UCSD-AML1 (cell line): ENCODE results near the gene CDH13.

ENCODE experiments used
- DNase-seq: peaks from one replicate; lab custom pipeline; 2025; ENCODE audit not compliant: unreplicated experiment; lab: John Stamatoyannopoulos, UW

Gene CDH13

GRCh38 chr16:82649766-82650165 lies 23.0 kb downstream of the CDH13 start:
- no peak for DNase-seq

- DNase-seq, result no peak
Observed at GRCh38 chr16:82650804-82651203, 24.0 kb downstream of the CDH13 start.

- no peak for DNase-seq
Observed at GRCh38 chr16:82651921-82652601, 25.3 kb downstream of the CDH13 start.

GRCh38 chr16:82652826-82653225 lies 26.1 kb downstream of the CDH13 start:
- DNase-seq, result no peak

- no peak for DNase-seq
Observed at GRCh38 chr16:82653550-82654511, 27.1 kb downstream of the CDH13 start.

- no peak for DNase-seq
Observed at GRCh38 chr16:82655072-82655714, 28.4 kb downstream of the CDH13 start.

GRCh38 chr16:82655720-82656490 lies 29.1 kb downstream of the CDH13 start:
- DNase-seq, result no peak

GRCh38 chr16:82657239-82657638 lies 30.5 kb downstream of the CDH13 start:
- DNase-seq, result no peak

GRCh38 chr16:82657786-82658185 lies 31.0 kb downstream of the CDH13 start:
- DNase-seq, result no peak

- no peak for DNase-seq
Observed at GRCh38 chr16:82658796-82659195, 32.0 kb downstream of the CDH13 start.

- no peak for DNase-seq
Observed at GRCh38 chr16:82660075-82660645, 33.4 kb downstream of the CDH13 start.

GRCh38 chr16:82660966-82661365 lies 34.2 kb downstream of the CDH13 start:
- no peak for DNase-seq

GRCh38 chr16:82664181-82664580 lies 37.4 kb downstream of the CDH13 start:
- no peak for DNase-seq

GRCh38 chr16:82665025-82665424 lies 38.3 kb downstream of the CDH13 start:
- no peak for DNase-seq

GRCh38 chr16:82667437-82667836 lies 40.7 kb downstream of the CDH13 start:
- no peak for DNase-seq

- no peak for DNase-seq
Observed at GRCh38 chr16:82668094-82668493, 41.3 kb downstream of the CDH13 start.

GRCh38 chr16:82671741-82672140 lies 45.0 kb downstream of the CDH13 start:
- no peak for DNase-seq

- no peak for DNase-seq
Observed at GRCh38 chr16:82672676-82673075, 45.9 kb downstream of the CDH13 start.

GRCh38 chr16:82675300-82675699 lies 48.5 kb downstream of the CDH13 start:
- DNase-seq, result no peak

- no peak for DNase-seq
Observed at GRCh38 chr16:82681592-82681991, 54.8 kb downstream of the CDH13 start.

- DNase-seq, result no peak
Observed at GRCh38 chr16:82682767-82683166, 56.0 kb downstream of the CDH13 start.
